Measurements from ENCODE around the gene SLC17A9.

Gene SLC17A9

GRCh38 chr20:62977613-62978560 is 25.4 kb downstream of the SLC17A9 start:
- Histone ChIP-seq H3K4me3 (replicated peaks; ENCODE audit: low read depth, low read length) (peak overlapping the region; percentile 47), H3K27me3 (replicated peaks; ENCODE audit: control insufficient read depth, insufficient read depth, low read length) (peaks cover 2% of the 10 kb centered on the region), H3K36me3 (ENCODE audit: control insufficient read depth, insufficient read depth, low read length) (no peaks in the 10 kb centered on the region)
- TF ChIP-seq, protein P1, sequence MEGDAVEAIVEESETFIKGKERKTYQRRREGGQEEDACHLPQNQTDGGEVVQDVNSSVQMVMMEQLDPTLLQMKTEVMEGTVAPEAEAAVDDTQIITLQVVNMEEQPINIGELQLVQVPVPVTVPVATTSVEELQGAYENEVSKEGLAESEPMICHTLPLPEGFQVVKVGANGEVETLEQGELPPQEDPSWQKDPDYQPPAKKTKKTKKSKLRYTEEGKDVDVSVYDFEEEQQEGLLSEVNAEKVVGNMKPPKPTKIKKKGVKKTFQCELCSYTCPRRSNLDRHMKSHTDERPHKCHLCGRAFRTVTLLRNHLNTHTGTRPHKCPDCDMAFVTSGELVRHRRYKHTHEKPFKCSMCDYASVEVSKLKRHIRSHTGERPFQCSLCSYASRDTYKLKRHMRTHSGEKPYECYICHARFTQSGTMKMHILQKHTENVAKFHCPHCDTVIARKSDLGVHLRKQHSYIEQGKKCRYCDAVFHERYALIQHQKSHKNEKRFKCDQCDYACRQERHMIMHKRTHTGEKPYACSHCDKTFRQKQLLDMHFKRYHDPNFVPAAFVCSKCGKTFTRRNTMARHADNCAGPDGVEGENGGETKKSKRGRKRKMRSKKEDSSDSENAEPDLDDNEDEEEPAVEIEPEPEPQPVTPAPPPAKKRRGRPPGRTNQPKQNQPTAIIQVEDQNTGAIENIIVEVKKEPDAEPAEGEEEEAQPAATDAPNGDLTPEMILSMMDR (IDR thresholded peaks at IDR 0.05; ENCODE audit: insufficient read depth, low read length, poor library complexity, severe bottlenecking): no peak
- peak; percentile 86 for DNase-seq (ENCODE audit: extremely low read depth, insufficient read length)

DNA sequence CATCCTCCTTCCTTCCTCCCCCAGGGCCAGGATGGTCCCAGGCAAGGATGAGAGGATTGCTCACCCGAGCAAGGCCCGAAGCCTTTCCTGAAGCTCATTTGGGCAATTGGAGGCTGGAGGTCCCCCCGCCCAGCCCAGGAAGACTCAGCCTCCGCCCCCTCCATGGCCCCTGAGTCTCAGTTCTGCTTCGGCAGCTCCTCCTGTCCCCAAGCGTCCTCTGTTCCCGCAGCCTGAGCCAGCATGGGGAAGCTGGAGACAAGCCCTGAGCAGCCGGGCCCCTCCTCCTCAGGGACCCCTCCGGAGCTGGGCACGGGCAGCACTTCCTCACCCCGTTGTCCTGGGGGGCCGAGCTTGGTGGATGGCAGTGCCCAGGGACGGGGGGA is 26.0 kb downstream of the SLC17A9 start:
- H3K27me3 ChIP-seq (replicated peaks; ENCODE audit: control insufficient read depth, insufficient read depth, low read length): peaks cover 2% of the 10 kb centered on the region
- H3K4me3 ChIP-seq (replicated peaks; ENCODE audit: low read depth, low read length): no peak overlapping the region
- no peak for DNase-seq (ENCODE audit: extremely low read depth, insufficient read length)
- TF ChIP-seq, protein P1 (IDR thresholded peaks at IDR 0.05; ENCODE audit: insufficient read depth, low read length, poor library complexity, severe bottlenecking): no peak
- no peaks in the 10 kb centered on the region for H3K36me3 ChIP-seq (ENCODE audit: control insufficient read depth, insufficient read depth, low read length)

DNA sequence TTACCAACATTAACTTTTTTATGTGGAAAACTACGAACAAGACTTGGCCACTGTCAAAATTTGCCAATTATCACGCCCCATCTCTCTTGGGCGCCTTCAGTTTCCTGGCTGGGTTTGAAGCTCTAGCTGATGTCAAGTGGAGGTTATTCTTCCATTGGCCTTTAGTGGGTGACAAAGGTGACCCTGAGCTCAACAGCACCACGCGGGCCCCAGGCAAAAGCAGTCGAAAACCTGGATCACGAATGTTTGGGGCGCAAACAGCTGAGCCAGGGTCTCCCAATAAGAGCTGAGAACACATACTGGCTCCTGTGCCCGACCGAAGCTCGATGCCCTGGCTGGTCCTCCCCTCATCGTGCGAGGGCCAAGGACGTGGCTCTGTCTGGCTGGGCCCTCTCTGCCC is 26.8 kb downstream of the SLC17A9 start:
- H3K36me3 ChIP-seq (ENCODE audit: control insufficient read depth, insufficient read depth, low read length): no peaks in the 10 kb centered on the region
- H3K4me3 ChIP-seq (replicated peaks; ENCODE audit: low read depth, low read length): no peak overlapping the region
- no peak for DNase-seq (ENCODE audit: extremely low read depth, insufficient read length)
- TF ChIP-seq, protein P1 (IDR thresholded peaks at IDR 0.05; ENCODE audit: insufficient read depth, low read length, poor library complexity, severe bottlenecking): peak; percentile 14
- H3K27me3 ChIP-seq (replicated peaks; ENCODE audit: control insufficient read depth, insufficient read depth, low read length): peaks cover 2% of the 10 kb centered on the region

DNA sequence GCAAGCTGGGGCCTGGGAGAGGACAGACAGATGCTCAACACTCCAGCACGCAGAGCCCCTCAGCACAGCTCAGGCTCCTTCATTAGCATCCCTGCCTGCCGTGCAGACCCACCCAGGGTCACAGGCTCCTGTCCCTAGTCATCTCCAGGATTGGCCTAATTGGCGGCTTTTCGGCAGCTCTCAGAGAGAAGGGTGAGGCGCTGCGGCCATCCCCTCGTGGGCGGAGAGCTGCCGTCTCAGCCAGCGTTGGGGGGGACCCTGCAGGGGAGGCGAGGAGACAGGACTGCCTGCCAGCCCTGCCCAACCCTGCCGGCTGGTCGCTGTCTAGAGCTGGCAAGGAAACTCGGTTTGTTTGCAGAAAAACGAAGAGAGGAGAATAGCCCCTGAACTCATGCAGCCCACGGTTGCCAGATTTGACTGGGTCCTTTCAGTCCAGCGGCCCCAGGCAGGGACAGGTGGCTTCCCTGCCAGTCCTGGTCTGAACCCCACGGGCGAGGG is 27.4 kb downstream of the SLC17A9 start:
- peaks cover 2% of the 10 kb centered on the region for H3K27me3 ChIP-seq (replicated peaks; ENCODE audit: control insufficient read depth, insufficient read depth, low read length)

DNA sequence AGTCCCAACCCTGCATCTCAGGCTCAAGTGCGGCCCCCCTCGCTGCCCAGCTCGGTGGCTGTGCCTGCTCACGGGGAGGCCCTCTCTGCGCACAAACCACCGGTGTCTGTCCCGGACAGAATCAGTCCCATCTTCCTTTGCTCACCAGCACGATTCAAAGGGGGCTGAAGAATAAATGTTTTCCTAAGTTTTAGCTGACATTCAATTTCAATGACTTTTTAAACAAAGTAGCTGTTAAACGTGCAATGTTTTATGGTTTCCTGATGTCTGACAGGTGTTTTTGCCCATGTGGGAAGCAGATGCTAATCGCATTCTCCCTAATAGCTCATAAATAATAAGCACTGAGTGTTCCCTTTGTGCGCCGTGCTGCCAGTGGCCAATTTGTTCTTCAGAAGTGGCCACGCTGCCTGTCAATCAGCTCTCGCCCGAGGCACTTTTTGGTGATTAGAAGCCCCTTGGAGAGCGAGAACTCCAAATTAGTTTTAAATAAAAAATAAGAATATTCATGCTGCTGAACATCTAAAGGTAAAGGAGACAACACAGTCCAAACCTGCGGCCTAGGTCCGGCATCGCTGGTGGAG is 28.0 kb downstream of the SLC17A9 start:
- no peaks in the 10 kb centered on the region for H3K36me3 ChIP-seq (ENCODE audit: control insufficient read depth, insufficient read depth, low read length)
- H3K4me3 ChIP-seq (replicated peaks; ENCODE audit: low read depth, low read length): no peak overlapping the region
- no peak for DNase-seq (ENCODE audit: extremely low read depth, insufficient read length)
- TF ChIP-seq, protein P1 (IDR thresholded peaks at IDR 0.05; ENCODE audit: insufficient read depth, low read length, poor library complexity, severe bottlenecking): no peak
- H3K27me3 ChIP-seq (replicated peaks; ENCODE audit: control insufficient read depth, insufficient read depth, low read length): peaks cover 2% of the 10 kb centered on the region

More for the DNA sequence above, 27.4 kb downstream of the SLC17A9 start:
- Histone ChIP-seq H3K4me3 (replicated peaks; ENCODE audit: low read depth, low read length) (no peak overlapping the region), H3K36me3 (ENCODE audit: control insufficient read depth, insufficient read depth, low read length) (no peaks in the 10 kb centered on the region)
- TF ChIP-seq, protein P1 (IDR thresholded peaks at IDR 0.05; ENCODE audit: insufficient read depth, low read length, poor library complexity, severe bottlenecking): no peak
- no peak for DNase-seq (ENCODE audit: extremely low read depth, insufficient read length)
